K562 (cell line): Measurements from ENCODE around the gene USP28.

Source experiments
- ELF4 ChIP-seq: fragments of 450-650 bp; formaldehyde crosslinking; IDR thresholded peaks from 2 replicates; pipeline ENCODE4 v1.4.0; 2022; ENCODE audit warnings: missing genetic modification characterization
- FOXJ3 ChIP-seq: sonication (generic); formaldehyde crosslinking; IDR thresholded peaks from 2 replicates; pipeline ENCODE4 v1.4.0; 2020; ENCODE audit warnings: mild to moderate bottlenecking, missing genetic modification reagents
- JUN ChIP-seq, 2 experiments: sonication (generic) in 1 of 2; formaldehyde crosslinking in 1 of 2; IDR thresholded peaks; 2 replicates each; pipeline versions ENCODE4 v1.6.1 to v1.8.0; 2012 to 2022; ENCODE audit warnings: borderline replicate concordance in 2 of 2, mild to moderate bottlenecking in 2 of 2, improper control_type of control experiment in 1 of 2, low read depth in 1 of 2, low read length in 1 of 2, missing genetic modification reagents in 1 of 2
- PCBP1 ChIP-seq: fragments of 200-400 bp; formaldehyde crosslinking; IDR thresholded peaks from 2 replicates; pipeline ENCODE4 v1.6.1; 2018; ENCODE audit warnings: mild to moderate bottlenecking, low read depth, low read length; ENCODE audit not compliant: poor library complexity, severe bottlenecking
- POLR2A ChIP-seq: fragments of 450-650 bp; conservative IDR thresholded peaks from 2 replicates; pipeline ENCODE4 v1.6.1; 2016
- SNAPC5 ChIP-seq: fragments of 250-450 bp; sonication (Bioruptor Pico); IDR thresholded peaks from 2 replicates; pipeline ENCODE4 v1.8.0; 2021; ENCODE audit warnings: moderate library complexity, mild to moderate bottlenecking, inconsistent platforms
- TEAD4 ChIP-seq, 2 experiments: sonication (generic) in 1 of 2; formaldehyde crosslinking in 1 of 2; IDR thresholded peaks; 2 replicates each; pipeline versions ENCODE4 v1.6.1 to v1.8.0; 2012 to 2022; ENCODE audit warnings: borderline replicate concordance in 1 of 2, inconsistent platforms in 1 of 2, low read length in 1 of 2, mild to moderate bottlenecking in 1 of 2, missing genetic modification reagents in 1 of 2
- TSHZ1 ChIP-seq: fragments of 250-450 bp; sonication (Bioruptor Pico); IDR thresholded peaks from 2 replicates; pipeline ENCODE4 v1.4.0; 2020; ENCODE audit warnings: mild to moderate bottlenecking, moderate library complexity
- ZBED1 ChIP-seq: IDR thresholded peaks from 2 replicates; pipeline ENCODE4 v1.6.1; 2014
- ZNF592 ChIP-seq: fragments of 450-650 bp; IDR thresholded peaks from 2 replicates; pipeline ENCODE4 v1.6.1; 2017; ENCODE audit warnings: antibody characterized with exemption, mild to moderate bottlenecking

- TF ChIP-seq POLR2A (no peak), FOXJ3 (CRISPR knock-in tag) (no peak), ZNF592 (no peak), ELF4 (CRISPR knock-in tag) (no peak), ZBED1 (no peak), SNAPC5 (CRISPR knock-in tag) (no peak), TSHZ1 (no peak), JUN (IDR thresholded peaks at IDR 0.05; ENCODE audit: borderline replicate concordance, low read depth, low read length) (no peak), JUN (CRISPR knock-in tag; IDR thresholded peaks at IDR 0.05; ENCODE audit: borderline replicate concordance) (no peak), PCBP1 (no peak), TEAD4 (IDR thresholded peaks at IDR 0.05; ENCODE audit: low read length) (no peak), TEAD4 (CRISPR knock-in tag; IDR thresholded peaks at IDR 0.05; ENCODE audit: borderline replicate concordance) (no peak)
Observed at GRCh38 chr11:113835306-113835705, 40.1 kb downstream of the USP28 start.
